HG03103 (cell line): ENCODE measurements around the gene NBPF12.
"Not testable (repeated sequence)": the region's sequence is repeated elsewhere in the genome, so short reads cannot be mapped to it uniquely, and the experiment has no call there.

Experiments
- ATAC-seq: cut with Tn5 transposase; IDR thresholded peaks from one replicate; pipeline ENCODE4 v1.9.1; 2021; ENCODE audit warnings: low read depth; ENCODE audit not compliant: unreplicated experiment

Gene NBPF12

GRCh38 chr1:146938242-146938902 lies at the start of gene NBPF12:
Gene NBPF12 (plus strand): TSS chr1:146938324. CDS start chr1:146960144, 21,820 bp downstream.
- ATAC-seq, result peak; percentile 57

- not testable (repeated sequence) for ATAC-seq
Measured at GRCh38 chr1:146891355-146891754, 46.8 kb upstream of the NBPF12 start.

GRCh38 chr1:146892331-146892730 lies 45.8 kb upstream of the NBPF12 start:
- not testable (repeated sequence) for ATAC-seq

GRCh38 chr1:146907565-146908261 lies 30.4 kb upstream of the NBPF12 start:
- ATAC-seq, result not testable (repeated sequence)

- ATAC-seq, result not testable (repeated sequence)
Measured at GRCh38 chr1:146912975-146913374, 25.1 kb upstream of the NBPF12 start.

GRCh38 chr1:146920811-146921210 lies 17.3 kb upstream of the NBPF12 start:
- ATAC-seq, result not testable (repeated sequence)

- ATAC-seq, result not testable (repeated sequence)
Measured at GRCh38 chr1:146922614-146923013, 15.5 kb upstream of the NBPF12 start.

GRCh38 chr1:146924106-146924505 lies 14.0 kb upstream of the NBPF12 start:
- ATAC-seq, result not testable (repeated sequence)

- ATAC-seq, result not testable (repeated sequence)
Measured at GRCh38 chr1:146926413-146926812, 11.7 kb upstream of the NBPF12 start.

GRCh38 chr1:146930225-146930624 lies 7.9 kb upstream of the NBPF12 start:
- ATAC-seq, result not testable (repeated sequence)

GRCh38 chr1:146934390-146935223 lies 3.5 kb upstream of the NBPF12 start:
- peak; percentile 33 for ATAC-seq

- ATAC-seq, result not testable (repeated sequence)
Measured at GRCh38 chr1:146937462-146937861, 662 bp upstream of the NBPF12 start.

GRCh38 chr1:146938927-146939786 lies 1.0 kb downstream of the NBPF12 start:
- ATAC-seq, result not testable (repeated sequence)

GRCh38 chr1:146940293-146940692 lies 2.2 kb downstream of the NBPF12 start:
- ATAC-seq, result not testable (repeated sequence)

- ATAC-seq, result not testable (repeated sequence)
Measured at GRCh38 chr1:146943342-146943886, 5.3 kb downstream of the NBPF12 start.

- ATAC-seq, result not testable (repeated sequence)
Measured at GRCh38 chr1:146948127-146948526, 10.0 kb downstream of the NBPF12 start.

- not testable (repeated sequence) for ATAC-seq
Measured at GRCh38 chr1:146964340-146964739, 26.2 kb downstream of the NBPF12 start.

- ATAC-seq, result not testable (repeated sequence)
Measured at GRCh38 chr1:146966351-146966750, 28.2 kb downstream of the NBPF12 start.

- not testable (repeated sequence) for ATAC-seq
Measured at GRCh38 chr1:146970656-146971055, 32.5 kb downstream of the NBPF12 start.

- not testable (repeated sequence) for ATAC-seq
Measured at GRCh38 chr1:146972681-146973080, 34.6 kb downstream of the NBPF12 start.
